Measurements from ENCODE around the gene APOL1.
A peak's percentile ranks its signal among the peaks of the same experiment; 100 is the strongest.

The APOL1 gene

DNA sequence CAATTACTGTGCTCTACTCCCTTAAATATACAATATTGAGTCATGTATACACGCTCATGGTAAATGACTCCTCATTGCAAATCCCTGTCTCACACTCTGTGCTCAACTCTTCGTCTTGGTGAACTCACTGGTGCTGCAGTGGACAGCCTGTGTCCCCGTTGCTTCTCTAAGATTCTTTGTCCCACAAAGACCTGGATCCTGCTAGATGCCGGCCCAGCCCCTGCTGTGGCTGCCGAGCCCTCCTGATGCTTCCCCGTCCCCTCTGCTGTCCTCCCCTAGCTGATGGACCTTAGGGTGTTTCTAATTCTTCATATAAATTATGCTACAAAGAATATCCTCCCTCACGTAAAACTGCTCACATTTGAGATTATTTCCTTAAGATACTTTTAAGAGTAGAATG lies 19.1 kb upstream of the APOL1 start:
- no peaks in the 10 kb centered on the region for H3K27me3 ChIP-seq (ENCODE audit: control insufficient read depth in 1 of 2, insufficient read depth in 2 of 2, low read length in 2 of 2)
- H3K9me3 ChIP-seq (ENCODE audit: control insufficient read depth in 1 of 2, low read length in 2 of 2), result no peaks in the 10 kb centered on the region
- no peak overlapping the region for H3K4me3 ChIP-seq (ENCODE audit: low read depth in 1 of 2, low read length in 2 of 2)
- peaks cover 20 to 47% of the 10 kb centered on the region in 2 donors for H3K36me3 ChIP-seq (ENCODE audit: control insufficient read depth in 1 of 2, insufficient read depth in 2 of 2, low read length in 2 of 2)
- peaks cover 26 to 30% of the 10 kb centered on the region in 2 donors for H3K4me1 ChIP-seq (ENCODE audit: control insufficient read depth in 1 of 2, insufficient read depth in 2 of 2, low read length in 2 of 2)
- no peak overlapping the region for H3K27ac ChIP-seq (ENCODE audit: low read depth, low read length)
- no peak overlapping the region for H3K9ac ChIP-seq (ENCODE audit: low read depth in 1 of 2, low read length in 2 of 2)

DNA sequence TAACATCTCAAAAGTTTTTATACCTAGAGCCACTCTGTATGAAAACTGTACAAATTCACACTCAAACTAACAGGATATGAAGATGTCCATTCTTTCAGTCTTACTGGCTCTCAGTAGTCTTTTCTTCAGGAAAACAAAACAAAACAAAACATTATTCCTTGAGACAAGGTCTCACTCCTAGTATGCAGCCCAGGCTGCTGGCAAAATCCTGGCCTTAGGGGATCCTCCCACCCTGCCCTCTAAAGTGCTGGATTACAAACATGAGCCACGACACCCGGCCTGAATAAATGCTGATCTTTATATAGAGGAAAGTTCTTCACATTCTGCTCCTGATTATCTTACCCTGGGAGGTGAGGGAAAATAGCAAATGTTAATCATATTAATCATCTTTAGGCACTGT lies 18.7 kb upstream of the APOL1 start:
- no peaks in the 10 kb centered on the region for H3K9me3 ChIP-seq (ENCODE audit: control insufficient read depth in 1 of 2, low read length in 2 of 2)
- peaks cover 20 to 43% of the 10 kb centered on the region in 2 donors for H3K36me3 ChIP-seq (ENCODE audit: control insufficient read depth in 1 of 2, insufficient read depth in 2 of 2, low read length in 2 of 2)
- H3K27me3 ChIP-seq (ENCODE audit: control insufficient read depth in 1 of 2, insufficient read depth in 2 of 2, low read length in 2 of 2), result no peaks in the 10 kb centered on the region
- H3K27ac ChIP-seq (ENCODE audit: low read depth, low read length), result no peak overlapping the region
- no peak overlapping the region for H3K4me3 ChIP-seq (ENCODE audit: low read depth in 1 of 2, low read length in 2 of 2)
- H3K9ac ChIP-seq (ENCODE audit: low read depth in 1 of 2, low read length in 2 of 2), result no peak overlapping the region
- peaks cover 26 to 31% of the 10 kb centered on the region in 2 donors for H3K4me1 ChIP-seq (ENCODE audit: control insufficient read depth in 1 of 2, insufficient read depth in 2 of 2, low read length in 2 of 2)

DNA sequence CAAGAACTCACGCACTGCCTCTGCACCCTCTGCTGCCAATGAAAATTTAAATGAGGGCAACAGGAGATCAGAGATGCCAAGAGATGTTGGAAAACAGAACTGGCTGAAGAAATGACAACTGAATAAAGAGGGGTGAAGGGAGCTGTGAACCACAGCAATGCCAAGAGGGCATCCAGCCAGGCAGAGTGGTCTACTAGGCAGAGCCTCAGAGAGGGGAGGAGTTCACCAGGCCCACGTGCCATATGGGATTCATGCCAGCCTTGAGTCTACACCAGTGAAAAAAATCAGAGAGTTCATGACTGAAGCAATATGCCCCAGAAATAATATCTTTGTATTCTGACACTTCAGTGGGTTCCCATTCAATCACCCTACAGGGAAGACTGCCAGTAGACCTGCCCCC lies 18.0 kb upstream of the APOL1 start:
- no peak overlapping the region for H3K4me3 ChIP-seq (ENCODE audit: low read depth in 1 of 2, low read length in 2 of 2)
- no peak overlapping the region for H3K9ac ChIP-seq (ENCODE audit: low read depth in 1 of 2, low read length in 2 of 2)
- no peaks in the 10 kb centered on the region for H3K9me3 ChIP-seq (ENCODE audit: control insufficient read depth in 1 of 2, low read length in 2 of 2)
- peaks cover 30 to 35% of the 10 kb centered on the region in 2 donors for H3K4me1 ChIP-seq (ENCODE audit: control insufficient read depth in 1 of 2, insufficient read depth in 2 of 2, low read length in 2 of 2)
- peaks cover 20 to 40% of the 10 kb centered on the region in 2 donors for H3K36me3 ChIP-seq (ENCODE audit: control insufficient read depth in 1 of 2, insufficient read depth in 2 of 2, low read length in 2 of 2)
- H3K27ac ChIP-seq (ENCODE audit: low read depth, low read length), result no peak overlapping the region
- H3K27me3 ChIP-seq (ENCODE audit: control insufficient read depth in 1 of 2, insufficient read depth in 2 of 2, low read length in 2 of 2), result no peaks in the 10 kb centered on the region

DNA sequence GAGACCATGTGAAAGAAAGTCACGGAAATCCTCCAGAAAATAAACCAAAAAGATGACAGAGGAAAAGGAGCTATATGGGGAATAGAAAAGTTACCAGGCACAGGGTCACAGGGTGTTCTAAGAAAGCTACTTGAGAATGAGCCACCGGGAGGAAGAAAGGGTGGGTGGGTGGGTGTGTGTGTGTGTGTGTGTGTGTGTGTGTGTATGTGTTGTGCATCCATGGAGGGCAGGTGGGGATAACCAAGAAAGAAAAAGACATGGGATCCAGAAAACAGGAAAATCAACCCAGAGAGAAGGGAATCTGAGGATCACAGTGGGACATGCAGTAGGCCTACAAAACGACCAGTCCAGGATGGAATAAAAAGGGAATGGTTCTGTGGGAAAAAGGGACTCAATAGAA lies 17.3 kb upstream of the APOL1 start:
- Histone ChIP-seq H3K27me3 (ENCODE audit: control insufficient read depth in 1 of 2, insufficient read depth in 2 of 2, low read length in 2 of 2) (no peaks in the 10 kb centered on the region), H3K4me1 (ENCODE audit: control insufficient read depth in 1 of 2, insufficient read depth in 2 of 2, low read length in 2 of 2) (peaks cover 31 to 36% of the 10 kb centered on the region in 2 donors), H3K4me3 (ENCODE audit: low read depth in 1 of 2, low read length in 2 of 2) (no peak overlapping the region), H3K9me3 (ENCODE audit: control insufficient read depth in 1 of 2, low read length in 2 of 2) (no peaks in the 10 kb centered on the region), H3K27ac (ENCODE audit: low read depth, low read length) (no peak overlapping the region), H3K9ac (ENCODE audit: low read depth in 1 of 2, low read length in 2 of 2) (no peak overlapping the region), H3K36me3 (ENCODE audit: control insufficient read depth in 1 of 2, insufficient read depth in 2 of 2, low read length in 2 of 2) (peaks cover 15 to 34% of the 10 kb centered on the region in 2 donors)

DNA sequence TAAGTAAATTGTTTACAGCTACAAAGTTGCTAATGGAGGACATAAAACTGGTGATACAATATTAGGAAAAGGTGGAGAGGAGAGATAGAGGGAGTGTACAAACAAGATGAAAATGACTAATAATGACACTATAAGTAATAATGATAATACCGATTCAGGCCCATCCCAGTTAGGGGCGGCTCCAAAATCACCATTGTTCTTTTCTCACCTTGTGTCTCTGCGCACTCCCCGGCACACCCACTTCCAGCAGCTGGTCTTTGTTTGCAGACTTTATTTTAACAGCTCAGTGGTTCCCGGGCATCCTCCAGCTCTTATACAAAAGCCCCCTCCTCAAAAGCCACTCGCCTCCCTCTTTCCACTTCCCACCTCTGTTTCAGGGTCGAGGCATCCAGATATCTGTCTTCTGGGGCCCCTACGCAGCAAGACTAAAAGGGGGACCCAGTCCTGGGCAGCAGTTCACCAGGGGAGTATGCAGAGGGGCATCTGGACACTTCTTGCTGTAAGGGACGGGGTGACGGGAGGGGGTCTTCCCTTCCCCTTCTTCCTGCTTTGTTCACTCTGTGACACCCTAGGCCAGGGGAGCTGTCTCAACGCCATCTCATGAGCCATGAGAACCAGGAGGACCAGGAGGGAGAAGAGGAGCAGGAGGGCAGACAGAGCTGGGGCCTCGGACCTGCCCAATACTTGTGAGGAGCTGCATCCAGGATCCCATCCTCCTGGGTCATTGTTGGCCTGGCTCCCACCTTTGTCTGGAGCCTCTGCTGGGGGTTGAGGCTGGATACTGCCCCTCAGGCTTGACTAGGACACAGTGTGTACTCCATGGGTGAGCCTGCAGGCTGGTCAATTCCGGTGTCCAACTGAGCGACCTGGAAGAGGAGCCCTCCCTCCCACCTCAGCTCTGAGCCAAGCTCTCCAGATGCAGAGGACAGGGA lies 16.3 kb upstream of the APOL1 start:
- peak overlapping the region in 1 of 2 donors; percentile 85 for H3K9ac ChIP-seq (ENCODE audit: low read depth in 1 of 2, low read length in 2 of 2)
- H3K9me3 ChIP-seq (ENCODE audit: control insufficient read depth in 1 of 2, low read length in 2 of 2), result no peaks in the 10 kb centered on the region
- H3K4me3 ChIP-seq (ENCODE audit: low read depth in 1 of 2, low read length in 2 of 2), result peak overlapping the region; percentile 79 to 95
- H3K27ac ChIP-seq (ENCODE audit: low read depth, low read length), result no peak overlapping the region
- H3K27me3 ChIP-seq (ENCODE audit: control insufficient read depth in 1 of 2, insufficient read depth in 2 of 2, low read length in 2 of 2), result no peaks in the 10 kb centered on the region
- H3K36me3 ChIP-seq (ENCODE audit: control insufficient read depth in 1 of 2, insufficient read depth in 2 of 2, low read length in 2 of 2), result peaks cover 13 to 23% of the 10 kb centered on the region in 2 donors
- peaks cover 31 to 36% of the 10 kb centered on the region in 2 donors for H3K4me1 ChIP-seq (ENCODE audit: control insufficient read depth in 1 of 2, insufficient read depth in 2 of 2, low read length in 2 of 2)

DNA sequence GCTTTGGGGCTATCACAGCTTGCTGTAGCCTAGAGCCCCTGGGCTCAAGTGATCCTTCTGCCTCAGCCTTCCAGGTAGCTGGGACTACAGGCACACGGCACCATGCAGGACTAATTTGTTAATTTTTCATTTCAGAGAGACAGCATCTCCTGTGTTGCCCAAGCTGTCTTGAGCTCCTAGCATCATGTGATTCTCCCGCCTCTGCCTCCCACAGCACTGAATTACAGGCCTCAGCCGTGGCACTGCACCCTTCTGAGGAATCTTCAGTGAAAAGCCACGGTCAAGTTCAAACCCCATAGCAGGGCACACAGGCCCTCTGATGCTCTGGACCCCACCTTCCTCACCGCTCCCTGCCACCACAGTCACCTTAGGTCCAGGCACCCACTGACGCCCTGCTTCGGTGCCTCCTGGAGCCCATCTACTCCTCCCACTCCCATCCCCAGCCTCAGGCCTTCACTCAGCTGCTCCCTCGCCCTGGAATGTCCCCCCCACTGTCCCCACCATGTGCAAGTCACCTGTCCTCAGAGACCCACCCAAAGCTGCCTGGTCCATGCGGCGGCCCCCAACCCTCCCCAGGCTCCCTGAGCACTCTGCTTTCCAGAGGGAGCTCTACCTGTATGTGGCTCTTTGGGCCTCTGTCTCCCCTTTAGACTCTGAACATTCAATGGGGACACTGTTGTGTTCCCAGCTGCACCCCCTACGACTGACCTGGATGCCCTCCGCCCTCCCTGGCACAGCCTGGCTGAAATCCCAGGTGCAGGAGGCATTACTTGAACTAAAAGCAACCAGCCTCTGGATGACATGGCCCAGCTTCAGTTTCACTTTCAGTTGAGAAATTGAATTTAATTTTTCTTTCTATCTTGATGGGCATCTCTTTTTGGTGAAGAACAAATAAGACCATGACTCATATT lies 15.2 kb upstream of the APOL1 start:
- Histone ChIP-seq H3K9ac (ENCODE audit: low read depth in 1 of 2, low read length in 2 of 2) (peak overlapping the region; percentile 85 to 87), H3K27ac (ENCODE audit: low read depth, low read length) (no peak overlapping the region), H3K4me1 (ENCODE audit: control insufficient read depth in 1 of 2, insufficient read depth in 2 of 2, low read length in 2 of 2) (peaks cover 31 to 36% of the 10 kb centered on the region in 2 donors), H3K4me3 (ENCODE audit: low read depth in 1 of 2, low read length in 2 of 2) (peak overlapping the region; percentile 79 to 95), H3K9me3 (ENCODE audit: control insufficient read depth in 1 of 2, low read length in 2 of 2) (no peaks in the 10 kb centered on the region), H3K36me3 (ENCODE audit: control insufficient read depth in 1 of 2, insufficient read depth in 2 of 2, low read length in 2 of 2) (peaks cover 12 to 13% of the 10 kb centered on the region in 2 donors), H3K27me3 (ENCODE audit: control insufficient read depth in 1 of 2, insufficient read depth in 2 of 2, low read length in 2 of 2) (no peaks in the 10 kb centered on the region)

DNA sequence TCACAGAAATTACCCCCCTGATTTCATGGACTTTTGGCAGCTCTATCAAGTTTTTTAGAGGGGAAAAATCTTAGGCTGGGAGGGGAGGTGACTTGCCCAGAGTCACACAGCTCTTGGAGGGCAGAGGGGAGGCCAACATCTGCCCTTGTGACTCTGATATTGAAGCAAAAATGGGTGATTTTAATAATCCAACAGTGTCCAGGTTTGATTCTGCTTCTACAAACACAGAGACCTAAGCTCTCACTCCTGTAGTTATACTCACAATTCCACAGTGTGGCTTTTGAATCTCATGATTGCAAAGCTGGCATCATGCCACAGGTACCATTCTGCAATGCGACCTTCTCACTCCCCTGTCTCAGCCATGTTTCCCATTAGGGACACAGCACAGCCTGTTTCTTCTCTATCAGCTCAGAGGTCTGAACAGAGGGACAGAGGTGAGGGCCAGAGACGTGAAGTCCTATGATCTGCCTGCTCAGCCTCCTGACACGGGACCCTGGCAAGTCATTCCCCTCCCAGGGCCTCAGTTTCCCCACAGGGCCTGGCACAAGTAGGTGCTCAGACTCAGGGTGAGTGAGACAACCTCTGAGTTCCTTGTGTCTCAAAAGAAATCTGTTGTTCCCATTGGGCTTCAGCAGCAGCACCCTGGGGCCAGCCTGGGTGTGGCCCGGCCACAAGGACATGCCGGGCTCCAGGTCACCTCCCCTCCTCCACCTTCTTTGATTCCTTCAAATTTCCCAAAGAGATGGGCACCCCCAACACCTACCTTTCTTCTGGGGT lies 14.4 kb upstream of the APOL1 start:
- peak overlapping the region; percentile 79 to 95 for H3K4me3 ChIP-seq (ENCODE audit: low read depth in 1 of 2, low read length in 2 of 2)
- H3K27ac ChIP-seq (ENCODE audit: low read depth, low read length), result peak overlapping the region; percentile 74
- peaks cover 4 to 8% of the 10 kb centered on the region in 2 donors for H3K36me3 ChIP-seq (ENCODE audit: control insufficient read depth in 1 of 2, insufficient read depth in 2 of 2, low read length in 2 of 2)
- H3K9ac ChIP-seq (ENCODE audit: low read depth in 1 of 2, low read length in 2 of 2), result peak overlapping the region; percentile 85 to 87
- H3K9me3 ChIP-seq (ENCODE audit: control insufficient read depth in 1 of 2, low read length in 2 of 2), result no peaks in the 10 kb centered on the region
- H3K4me1 ChIP-seq (ENCODE audit: control insufficient read depth in 1 of 2, insufficient read depth in 2 of 2, low read length in 2 of 2), result peaks cover 31% of the 10 kb centered on the region in 2 donors
- no peaks in the 10 kb centered on the region for H3K27me3 ChIP-seq (ENCODE audit: control insufficient read depth in 1 of 2, insufficient read depth in 2 of 2, low read length in 2 of 2)

DNA sequence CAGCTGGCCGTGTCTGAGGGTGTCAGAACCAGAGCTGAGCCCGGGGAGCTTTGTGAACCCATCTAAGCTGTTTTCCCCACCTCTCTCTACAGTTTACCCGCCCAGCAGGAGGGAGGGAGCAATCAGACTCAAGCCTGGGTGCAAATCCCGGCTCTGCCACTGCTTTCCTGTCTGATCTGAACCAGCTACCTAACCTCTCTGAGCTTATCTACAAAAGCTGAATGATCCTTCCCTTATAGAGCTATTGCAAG lies 13.9 kb upstream of the APOL1 start:
- Histone ChIP-seq H3K9me3 (ENCODE audit: control insufficient read depth in 1 of 2, low read length in 2 of 2) (no peaks in the 10 kb centered on the region), H3K36me3 (ENCODE audit: control insufficient read depth in 1 of 2, insufficient read depth in 2 of 2, low read length in 2 of 2) (peaks cover 0 to 6% of the 10 kb centered on the region in 2 donors), H3K27me3 (ENCODE audit: control insufficient read depth in 1 of 2, insufficient read depth in 2 of 2, low read length in 2 of 2) (no peaks in the 10 kb centered on the region), H3K27ac (ENCODE audit: low read depth, low read length) (peak overlapping the region; percentile 74), H3K9ac (ENCODE audit: low read depth in 1 of 2, low read length in 2 of 2) (peak overlapping the region; percentile 85 to 87), H3K4me1 (ENCODE audit: control insufficient read depth in 1 of 2, insufficient read depth in 2 of 2, low read length in 2 of 2) (peaks cover 31% of the 10 kb centered on the region in 2 donors), H3K4me3 (ENCODE audit: low read depth in 1 of 2, low read length in 2 of 2) (peak overlapping the region; percentile 79 to 95)

DNA sequence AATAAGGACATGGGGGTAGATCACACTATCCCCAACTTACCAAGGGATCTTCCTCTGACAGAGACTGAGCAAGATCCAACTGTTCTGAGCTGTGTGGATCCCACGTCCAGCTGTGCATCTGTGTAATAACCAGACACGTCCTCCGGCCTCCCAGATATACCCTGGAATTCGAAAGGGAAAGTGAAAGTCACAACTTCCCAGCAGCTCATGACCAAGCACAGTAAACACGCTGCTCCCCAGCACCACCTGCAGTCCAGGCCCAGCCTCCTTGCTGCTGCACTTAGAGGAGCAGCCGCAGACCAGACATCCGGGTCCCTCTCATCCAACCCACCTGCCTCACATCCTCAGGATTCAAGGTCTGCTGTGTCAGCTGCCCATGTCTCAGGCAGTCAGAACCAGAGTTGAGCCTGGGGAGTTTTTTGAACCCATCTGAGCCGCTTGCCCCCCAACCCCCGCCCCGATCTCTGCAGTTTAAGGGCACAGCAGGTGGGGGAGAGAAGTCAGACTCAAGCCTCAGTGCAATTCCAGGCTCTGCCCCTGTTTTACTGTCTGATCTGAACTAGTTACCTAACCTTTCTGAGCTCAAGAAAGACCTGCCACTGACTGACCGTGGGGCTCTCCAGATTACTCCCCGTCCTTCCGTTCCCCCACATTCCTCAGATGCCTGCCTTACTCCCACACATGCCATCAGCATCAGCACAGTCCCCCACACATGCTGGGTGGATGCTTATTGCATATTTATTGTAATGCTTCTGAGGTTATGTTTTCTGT lies 13.3 kb upstream of the APOL1 start, which contains the start of gene APOL2:
Gene APOL2 (minus strand): TSS at position 127 of the 771 bp plus-strand sequence. CDS start 6,365 bp downstream, outside the sequence.
- peaks cover 30 to 31% of the 10 kb centered on the region in 2 donors for H3K4me1 ChIP-seq (ENCODE audit: control insufficient read depth in 1 of 2, insufficient read depth in 2 of 2, low read length in 2 of 2)

More for the DNA sequence above, 13.3 kb upstream of the APOL1 start, which contains the start of gene APOL2:
- peaks cover 0 to 6% of the 10 kb centered on the region in 2 donors for H3K36me3 ChIP-seq (ENCODE audit: control insufficient read depth in 1 of 2, insufficient read depth in 2 of 2, low read length in 2 of 2)
- no peaks in the 10 kb centered on the region for H3K9me3 ChIP-seq (ENCODE audit: control insufficient read depth in 1 of 2, low read length in 2 of 2)
- peak within 1 kb of the TSS; percentile 79 to 95 for H3K4me3 ChIP-seq (ENCODE audit: low read depth in 1 of 2, low read length in 2 of 2)
- H3K9ac ChIP-seq (ENCODE audit: low read depth in 1 of 2, low read length in 2 of 2), result peak within 1 kb of the TSS; percentile 85 to 87
- H3K27ac ChIP-seq (ENCODE audit: low read depth, low read length), result peak within 1 kb of the TSS; percentile 74
- no peaks in the 10 kb centered on the region for H3K27me3 ChIP-seq (ENCODE audit: control insufficient read depth in 1 of 2, insufficient read depth in 2 of 2, low read length in 2 of 2)
